Measurements from ENCODE around the gene THRA.

DNA sequence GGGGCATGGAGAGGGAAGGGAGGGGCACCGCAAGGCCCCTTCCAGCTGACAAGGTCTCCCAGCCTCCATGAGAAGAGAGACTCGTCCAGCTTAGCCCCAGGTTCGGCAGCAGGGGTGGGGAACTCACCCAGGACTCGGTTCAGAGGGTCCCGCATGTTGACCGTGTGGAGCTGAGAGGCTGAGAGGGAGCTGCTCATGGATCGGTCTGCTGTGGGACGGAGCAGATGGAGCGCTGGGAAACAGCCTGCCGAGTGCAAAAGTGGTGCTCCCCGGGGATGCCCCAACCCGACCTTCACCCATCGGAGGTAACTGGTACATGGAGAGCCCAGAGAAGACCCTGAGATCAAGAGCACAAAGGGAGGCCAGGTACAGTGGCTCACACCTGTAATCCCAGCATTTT lies 42.6 kb upstream of the THRA start:
- TF ChIP-seq, protein P1, sequence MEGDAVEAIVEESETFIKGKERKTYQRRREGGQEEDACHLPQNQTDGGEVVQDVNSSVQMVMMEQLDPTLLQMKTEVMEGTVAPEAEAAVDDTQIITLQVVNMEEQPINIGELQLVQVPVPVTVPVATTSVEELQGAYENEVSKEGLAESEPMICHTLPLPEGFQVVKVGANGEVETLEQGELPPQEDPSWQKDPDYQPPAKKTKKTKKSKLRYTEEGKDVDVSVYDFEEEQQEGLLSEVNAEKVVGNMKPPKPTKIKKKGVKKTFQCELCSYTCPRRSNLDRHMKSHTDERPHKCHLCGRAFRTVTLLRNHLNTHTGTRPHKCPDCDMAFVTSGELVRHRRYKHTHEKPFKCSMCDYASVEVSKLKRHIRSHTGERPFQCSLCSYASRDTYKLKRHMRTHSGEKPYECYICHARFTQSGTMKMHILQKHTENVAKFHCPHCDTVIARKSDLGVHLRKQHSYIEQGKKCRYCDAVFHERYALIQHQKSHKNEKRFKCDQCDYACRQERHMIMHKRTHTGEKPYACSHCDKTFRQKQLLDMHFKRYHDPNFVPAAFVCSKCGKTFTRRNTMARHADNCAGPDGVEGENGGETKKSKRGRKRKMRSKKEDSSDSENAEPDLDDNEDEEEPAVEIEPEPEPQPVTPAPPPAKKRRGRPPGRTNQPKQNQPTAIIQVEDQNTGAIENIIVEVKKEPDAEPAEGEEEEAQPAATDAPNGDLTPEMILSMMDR (IDR thresholded peaks at IDR 0.05; ENCODE audit: low read depth, low read length, poor library complexity, severe bottlenecking), result no peak
- TF ChIP-seq EZH2phosphoT487 (IDR thresholded peaks at IDR 0.05; ENCODE audit: borderline replicate concordance, low read length), result no peak

Data from DOHH2 (cell line).